Gastroesophageal sphincter (tissue), 4 donors: ENCODE data around the gene DSCAML1. TPM values are rescaled to one million over a fixed set of nuclear protein-coding genes. Genes with fewer than 3 reads are reported as not detected.

Source experiments
- ATAC-seq: fragments of 150-250 bp; one replicate; pipeline ENCODE4 v1.9.1; 2016; ENCODE audit warnings: mild to moderate bottlenecking, moderate library complexity
- H3K27ac ChIP-seq, 4 donors: fragments of 200-600 bp; sonication (generic) in 3 of 4; 1 replicate in 3 of 4; 2 replicates in 1 of 4; pipeline ENCODE4 v1.5.1; 2016 to 2019
- H3K27me3 ChIP-seq: fragments of 200-600 bp; sonication (generic); one replicate; pipeline ENCODE4 v1.5.1; 2019
- H3K36me3 ChIP-seq, 2 donors: fragments of 200-600 bp; sonication (generic); one replicate each; pipeline ENCODE4 v1.5.1; 2019; ENCODE audit warnings: control low read depth in 1 of 2
- H3K4me1 ChIP-seq, 3 donors: fragments of 200-600 bp; sonication (generic); 1 replicate in 2 of 3; 2 replicates in 1 of 3; pipeline ENCODE4 v1.5.1; 2016 to 2019; ENCODE audit warnings: control low read depth in 2 of 3
- H3K4me3 ChIP-seq, 2 donors: fragments of 200-600 bp; sonication (generic); one replicate each; pipeline ENCODE4 v1.5.1; 2019; ENCODE audit warnings: mild to moderate bottlenecking in 1 of 2, moderate library complexity in 1 of 2
- H3K9me3 ChIP-seq, 3 donors: fragments of 200-600 bp; sonication (generic); one replicate each; pipeline ENCODE4 v1.5.1; 2017 to 2019; ENCODE audit warnings: control low read depth in 2 of 3
- EP300 ChIP-seq: sonication (generic); formaldehyde crosslinking; IDR thresholded peaks from one replicate; pipeline ENCODE4 v1.6.1; 2017; ENCODE audit warnings: antibody characterized with exemption, mild to moderate bottlenecking
- POLR2A ChIP-seq, 2 donors: fragments of 450-650 bp; IDR thresholded peaks; one replicate each; pipeline ENCODE4 v1.6.1; 2017; ENCODE audit warnings: antibody characterized with exemption in 2 of 2, mild to moderate bottlenecking in 2 of 2, moderate library complexity in 1 of 2
- POLR2AphosphoS5 ChIP-seq: sonication (generic); formaldehyde crosslinking; IDR thresholded peaks from one replicate; pipeline ENCODE4 v1.6.1; 2017; ENCODE audit warnings: antibody characterized with exemption
- WGBS, 2 donors: methylation state at CpG; one replicate each; pipeline ENCODE4 v1.1.5; 2018; ENCODE audit warnings: low coverage in 1 of 2; 5-methylcytosine and 5-hydroxymethylcytosine counted together
- total RNA-seq, 4 donors: library from RNA; depleted of rRNA; stranded (reverse); fragments of >200 nt; gene quantifications; one replicate each; pipeline ENCODE4 v1.1.0, GENCODE V29; 2016
- TF ChIP-seq, protein P1 (sequence below), 4 experiments: fragments of 200-600 bp in 2 of 4; fragments of 450-650 bp in 2 of 4; sonication (generic) in 1 of 4; IDR thresholded peaks; one replicate each; pipeline ENCODE4 v1.5.1; 2017 to 2019; ENCODE audit warnings: antibody characterized with exemption in 4 of 4, mild to moderate bottlenecking in 2 of 4, moderate library complexity in 2 of 4

DSCAML1 gene
- total RNA-seq, 4 donors from 2014 or later, result 0.35 to 2.5 (median 0.73) TPM

DNA sequence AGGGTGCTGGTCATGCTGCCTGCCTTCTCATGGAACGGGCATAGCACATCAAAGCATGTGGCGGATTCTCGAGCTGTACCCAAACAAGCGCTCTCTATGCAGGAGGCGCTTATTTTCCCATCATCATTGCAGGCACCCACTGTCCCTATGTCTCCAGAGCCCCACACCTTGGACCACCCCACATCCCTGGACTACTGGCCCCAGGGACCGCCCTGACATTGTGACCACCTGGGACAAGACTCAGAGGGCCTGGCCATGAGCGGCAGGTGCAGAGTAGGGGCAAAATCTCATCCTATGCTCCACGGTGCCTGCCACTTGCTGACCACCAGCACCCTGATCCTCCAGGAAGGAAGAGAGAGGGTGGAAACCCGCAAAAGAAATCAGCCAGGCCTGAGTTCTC is 170.4 kb downstream of the DSCAML1 start:
- H3K27me3 ChIP-seq, result peaks cover 11% of the 10 kb centered on the region
- no peak for ATAC-seq
- H3K27ac ChIP-seq, result no peak overlapping the region
- no peak overlapping the region for H3K4me3 ChIP-seq
- no peaks in the 10 kb centered on the region for H3K36me3 ChIP-seq
- H3K9me3 ChIP-seq, result peaks cover 0 to 10% (median 0%) of the 10 kb centered on the region in 3 donors
- H3K4me1 ChIP-seq, result no peaks in the 10 kb centered on the region
- TF ChIP-seq, protein P1, sequence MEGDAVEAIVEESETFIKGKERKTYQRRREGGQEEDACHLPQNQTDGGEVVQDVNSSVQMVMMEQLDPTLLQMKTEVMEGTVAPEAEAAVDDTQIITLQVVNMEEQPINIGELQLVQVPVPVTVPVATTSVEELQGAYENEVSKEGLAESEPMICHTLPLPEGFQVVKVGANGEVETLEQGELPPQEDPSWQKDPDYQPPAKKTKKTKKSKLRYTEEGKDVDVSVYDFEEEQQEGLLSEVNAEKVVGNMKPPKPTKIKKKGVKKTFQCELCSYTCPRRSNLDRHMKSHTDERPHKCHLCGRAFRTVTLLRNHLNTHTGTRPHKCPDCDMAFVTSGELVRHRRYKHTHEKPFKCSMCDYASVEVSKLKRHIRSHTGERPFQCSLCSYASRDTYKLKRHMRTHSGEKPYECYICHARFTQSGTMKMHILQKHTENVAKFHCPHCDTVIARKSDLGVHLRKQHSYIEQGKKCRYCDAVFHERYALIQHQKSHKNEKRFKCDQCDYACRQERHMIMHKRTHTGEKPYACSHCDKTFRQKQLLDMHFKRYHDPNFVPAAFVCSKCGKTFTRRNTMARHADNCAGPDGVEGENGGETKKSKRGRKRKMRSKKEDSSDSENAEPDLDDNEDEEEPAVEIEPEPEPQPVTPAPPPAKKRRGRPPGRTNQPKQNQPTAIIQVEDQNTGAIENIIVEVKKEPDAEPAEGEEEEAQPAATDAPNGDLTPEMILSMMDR (IDR thresholded peaks at IDR 0.05), result no peak
- 77 to 94% methylated on average over 3 of the region's 9 CpGs for WGBS, 2 donors

DNA sequence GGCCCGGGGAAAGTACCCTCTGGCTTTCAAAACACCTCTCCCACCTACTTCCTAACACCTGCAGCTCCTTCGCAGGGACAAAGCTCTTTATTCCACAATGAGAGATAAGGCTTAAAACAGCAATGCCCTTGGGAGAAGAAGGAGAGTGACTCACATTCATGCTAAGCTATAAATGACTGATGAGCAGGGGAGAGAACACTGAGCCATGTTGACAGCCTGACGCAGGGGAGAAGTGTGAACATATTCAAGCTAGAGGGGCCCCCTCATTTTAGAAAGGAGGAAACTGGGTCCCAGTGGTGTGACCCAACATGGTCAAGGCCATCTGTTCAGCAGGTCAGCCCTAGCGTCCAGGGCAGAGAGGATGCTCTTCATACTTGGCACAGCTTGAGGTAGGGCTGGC is 171.8 kb downstream of the DSCAML1 start:
- no peak for ATAC-seq

DNA sequence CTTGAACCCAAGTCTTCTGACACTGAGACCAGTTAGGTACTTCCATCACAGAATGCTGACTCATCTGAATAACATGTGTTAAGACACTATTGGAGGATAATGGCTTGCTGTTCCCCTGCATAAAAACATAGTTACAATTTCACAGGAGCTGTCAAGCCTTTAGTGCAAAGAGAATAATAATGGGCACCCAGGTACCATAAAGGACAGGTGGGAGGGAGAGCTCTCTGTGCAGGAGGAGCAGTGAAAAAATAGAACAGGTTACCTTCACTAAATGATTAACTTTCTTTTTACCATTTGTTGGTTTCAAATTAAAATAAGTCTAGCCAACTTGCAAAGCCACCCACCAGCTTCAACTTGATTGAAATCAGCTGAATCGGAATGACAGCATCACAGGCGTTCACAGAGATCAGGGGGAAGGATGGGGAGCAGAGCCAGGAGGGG is 173.2 kb downstream of the DSCAML1 start:
- 100% methylated on average over 2 of the region's 2 CpGs; no CpG with 5 or more reads in 1 of the 2 donors for WGBS, 2 donors
- TF ChIP-seq POLR2A (IDR thresholded peaks at IDR 0.05), result no peak
- TF ChIP-seq EP300, result no peak
- TF ChIP-seq POLR2AphosphoS5, result no peak
- TF ChIP-seq, protein P1 (IDR thresholded peaks at IDR 0.05), result no peak
- H3K27me3 ChIP-seq, result peaks cover 14% of the 10 kb centered on the region

More for the DNA sequence above, 171.8 kb downstream of the DSCAML1 start:
- no peaks in the 10 kb centered on the region for H3K36me3 ChIP-seq
- TF ChIP-seq, protein P1 (IDR thresholded peaks at IDR 0.05), result no peak
- TF ChIP-seq EP300 (no peak), POLR2A (IDR thresholded peaks at IDR 0.05) (no peak), POLR2AphosphoS5 (no peak)
- peaks cover 11% of the 10 kb centered on the region for H3K27me3 ChIP-seq
- no peak overlapping the region for H3K4me3 ChIP-seq
- no peak overlapping the region for H3K27ac ChIP-seq
- WGBS, 2 donors, result 50% methylated on average over 1 of the region's 4 CpGs; no CpG with 5 or more reads in 1 of the 2 donors
- no peaks in the 10 kb centered on the region for H3K4me1 ChIP-seq
- peaks cover 0 to 15% (median 0%) of the 10 kb centered on the region in 3 donors for H3K9me3 ChIP-seq

DNA sequence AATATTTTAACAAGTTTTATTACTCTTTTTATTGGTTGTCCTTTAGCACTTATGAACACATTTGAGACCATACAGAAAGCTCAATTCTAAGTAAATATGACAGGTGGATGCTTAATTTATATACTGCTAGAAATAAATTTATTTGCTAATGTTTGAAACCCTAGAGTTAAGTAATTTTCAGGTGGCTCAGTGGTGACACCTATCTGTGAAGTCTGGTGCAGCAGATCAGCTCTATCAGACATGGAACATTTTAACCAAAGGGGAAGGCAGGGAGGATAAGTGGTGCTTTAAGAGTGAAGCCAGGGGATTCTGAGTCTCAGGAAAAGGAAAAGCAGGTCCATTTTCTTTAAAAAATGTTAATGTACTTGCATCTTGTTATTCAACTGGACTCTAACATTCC is 175.8 kb downstream of the DSCAML1 start:
- Histone ChIP-seq H3K27me3 (peaks cover 17% of the 10 kb centered on the region), H3K27ac (no peak overlapping the region), H3K4me3 (no peak overlapping the region), H3K9me3 (peaks cover 0 to 15% (median 0%) of the 10 kb centered on the region in 3 donors), H3K4me1 (no peaks in the 10 kb centered on the region), H3K36me3 (no peaks in the 10 kb centered on the region)
- ATAC-seq, result no peak
- TF ChIP-seq, protein P1 (IDR thresholded peaks at IDR 0.05), result no peak
- TF ChIP-seq POLR2A (IDR thresholded peaks at IDR 0.05) (no peak), POLR2AphosphoS5 (no peak), EP300 (no peak)

More for the DNA sequence above, 173.2 kb downstream of the DSCAML1 start:
- H3K27ac ChIP-seq, result no peak overlapping the region
- H3K9me3 ChIP-seq, result peaks cover 0 to 15% (median 0%) of the 10 kb centered on the region in 3 donors
- no peak for ATAC-seq
- H3K36me3 ChIP-seq, result no peaks in the 10 kb centered on the region
- H3K4me3 ChIP-seq, result no peak overlapping the region
- H3K4me1 ChIP-seq, result no peaks in the 10 kb centered on the region

DNA sequence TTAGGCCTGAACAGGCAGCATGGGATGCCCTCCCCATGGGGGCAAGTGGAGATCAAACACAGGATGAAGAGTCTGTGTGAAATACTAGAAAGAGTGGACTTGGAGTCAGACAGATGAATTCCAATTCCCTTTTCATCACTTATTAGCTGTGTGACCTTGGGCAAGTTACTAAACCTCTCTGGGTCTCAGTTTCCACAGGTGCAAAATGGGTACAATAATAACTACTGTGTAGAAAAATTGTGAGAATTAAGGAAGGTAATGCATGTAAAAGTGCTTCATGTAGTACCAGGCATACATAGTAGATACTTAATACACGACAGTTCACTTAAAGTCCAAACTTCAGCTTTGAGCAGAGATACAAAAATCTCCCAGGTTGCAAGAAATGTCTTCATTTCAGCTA is 176.4 kb downstream of the DSCAML1 start:
- Histone ChIP-seq H3K27me3 (peaks cover 22% of the 10 kb centered on the region), H3K4me1 (no peaks in the 10 kb centered on the region), H3K9me3 (peaks cover 0 to 15% (median 0%) of the 10 kb centered on the region in 3 donors), H3K4me3 (no peak overlapping the region), H3K27ac (no peak overlapping the region), H3K36me3 (no peaks in the 10 kb centered on the region)
- WGBS, 2 donors, result 90 to 100% methylated on average over 1 of the region's 1 CpG
- TF ChIP-seq POLR2AphosphoS5, result no peak
- no peak for TF ChIP-seq EP300
- TF ChIP-seq, protein P1 (IDR thresholded peaks at IDR 0.05), result no peak
- TF ChIP-seq POLR2A (IDR thresholded peaks at IDR 0.05), result no peak
- no peak for ATAC-seq
